Thyroid gland (tissue), 4 donors: Measurements from ENCODE around the gene AP3B1. TPM values are rescaled to one million over a fixed set of nuclear protein-coding genes. Genes with fewer than 3 reads are reported as not detected.

Experiments
- DNase-seq, 2 donors: peaks; one replicate each; pipeline ENCODE4 v3.0.0-alpha.2; 2019
- H3K27ac ChIP-seq, 3 donors: fragments of 200-600 bp; sonication (generic); 1 replicate in 2 of 3; 2 replicates in 1 of 3; pipeline ENCODE4 v1.5.1; 2016 to 2019; ENCODE audit warnings: mild to moderate bottlenecking in 1 of 3, moderate library complexity in 1 of 3
- H3K27me3 ChIP-seq: fragments of 200-600 bp; sonication (generic); one replicate; pipeline ENCODE4 v1.5.1; 2019
- H3K36me3 ChIP-seq, 2 donors: fragments of 200-600 bp; sonication (generic); one replicate each; pipeline ENCODE4 v1.5.1; 2016 to 2019
- H3K4me1 ChIP-seq, 2 donors: fragments of 200-600 bp; sonication (generic); one replicate each; pipeline ENCODE4 v1.5.1; 2017 to 2019
- H3K4me3 ChIP-seq, 3 donors: fragments of 200-600 bp; sonication (generic); replicated peaks in 1 of 3; 1 replicate in 2 of 3; 2 replicates in 1 of 3; pipeline ENCODE4 v1.5.1; 2016; ENCODE audit warnings: mild to moderate bottlenecking in 1 of 3
- H3K9me3 ChIP-seq: fragments of 200-600 bp; sonication (generic); one replicate; pipeline ENCODE4 v1.5.1; 2017
- POLR2A ChIP-seq, 2 donors: fragments of 450-650 bp; IDR thresholded peaks; one replicate each; pipeline ENCODE4 v1.6.1; 2017; ENCODE audit warnings: antibody characterized with exemption in 2 of 2, mild to moderate bottlenecking in 2 of 2, moderate library complexity in 1 of 2
- WGBS, 2 donors: methylation state at CpG; one replicate each; pipeline ENCODE4 v1.1.5; 2017; 5-methylcytosine and 5-hydroxymethylcytosine counted together
- intact Hi-C: fragments of 100-400 bp; cut with DNase I; formaldehyde crosslinking; loops from one replicate; pipeline ENCODE4 v1.15.1; 2023
- total RNA-seq, 4 donors: library from RNA; depleted of rRNA; stranded (reverse); fragments of >200 nt; gene quantifications; one replicate each; pipeline ENCODE4 v1.2.3, GENCODE V29; 2016
- TF ChIP-seq, protein P1 (sequence below), 6 experiments: fragments of 200-600 bp in 3 of 6; fragments of 450-650 bp in 3 of 6; sonication (generic) in 3 of 6; IDR thresholded peaks; one replicate each; pipeline ENCODE4 v1.5.1; 2016 to 2019; ENCODE audit warnings: antibody characterized with exemption in 6 of 6, mild to moderate bottlenecking in 2 of 6, inconsistent platforms in 1 of 6, moderate library complexity in 1 of 6

AP3B1 gene
- total RNA-seq, 4 donors from 2014 or later: 60.9 to 86.6 (median 72.2) TPM

DNA sequence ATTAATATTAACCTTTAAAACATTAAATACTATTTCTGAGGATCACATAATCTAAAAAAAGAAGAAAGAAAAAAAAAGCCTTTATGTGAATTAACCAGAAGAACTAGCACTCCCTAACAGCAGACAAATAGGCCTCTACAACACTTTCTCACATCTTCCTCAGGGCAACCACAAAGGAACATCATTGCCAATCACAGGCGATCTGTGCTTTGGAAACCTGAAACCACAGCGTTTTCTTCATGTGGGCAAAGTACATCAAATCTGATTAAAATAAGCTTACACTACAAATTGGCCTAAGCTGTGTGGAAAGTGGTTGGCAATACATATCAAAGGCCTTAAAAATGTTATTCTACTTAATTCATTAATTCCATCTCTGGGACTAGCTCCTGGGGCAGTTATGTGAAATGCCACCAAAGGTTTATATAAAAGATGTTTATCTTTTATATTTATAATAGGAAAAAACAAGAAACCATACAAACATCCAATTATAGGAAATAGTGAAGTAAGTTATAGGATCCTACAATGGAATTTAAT is 333.6 kb downstream of the AP3B1 start:
- Histone ChIP-seq H3K36me3 (no peaks in the 10 kb centered on the region), H3K4me3 (no peak overlapping the region), H3K4me1 (peaks cover 5 to 7% of the 10 kb centered on the region in 2 donors), H3K9me3 (no peaks in the 10 kb centered on the region), H3K27me3 (peaks cover 8% of the 10 kb centered on the region), H3K27ac (no peak overlapping the region)
- WGBS, 2 donors: 69 to 71% methylated on average over 2 of the region's 2 CpGs
- TF ChIP-seq, protein P1, sequence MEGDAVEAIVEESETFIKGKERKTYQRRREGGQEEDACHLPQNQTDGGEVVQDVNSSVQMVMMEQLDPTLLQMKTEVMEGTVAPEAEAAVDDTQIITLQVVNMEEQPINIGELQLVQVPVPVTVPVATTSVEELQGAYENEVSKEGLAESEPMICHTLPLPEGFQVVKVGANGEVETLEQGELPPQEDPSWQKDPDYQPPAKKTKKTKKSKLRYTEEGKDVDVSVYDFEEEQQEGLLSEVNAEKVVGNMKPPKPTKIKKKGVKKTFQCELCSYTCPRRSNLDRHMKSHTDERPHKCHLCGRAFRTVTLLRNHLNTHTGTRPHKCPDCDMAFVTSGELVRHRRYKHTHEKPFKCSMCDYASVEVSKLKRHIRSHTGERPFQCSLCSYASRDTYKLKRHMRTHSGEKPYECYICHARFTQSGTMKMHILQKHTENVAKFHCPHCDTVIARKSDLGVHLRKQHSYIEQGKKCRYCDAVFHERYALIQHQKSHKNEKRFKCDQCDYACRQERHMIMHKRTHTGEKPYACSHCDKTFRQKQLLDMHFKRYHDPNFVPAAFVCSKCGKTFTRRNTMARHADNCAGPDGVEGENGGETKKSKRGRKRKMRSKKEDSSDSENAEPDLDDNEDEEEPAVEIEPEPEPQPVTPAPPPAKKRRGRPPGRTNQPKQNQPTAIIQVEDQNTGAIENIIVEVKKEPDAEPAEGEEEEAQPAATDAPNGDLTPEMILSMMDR (IDR thresholded peaks at IDR 0.05): no peak
- TF ChIP-seq POLR2A (IDR thresholded peaks at IDR 0.05): no peak
- intact Hi-C loops: no loop called here
- no peak for DNase-seq

DNA sequence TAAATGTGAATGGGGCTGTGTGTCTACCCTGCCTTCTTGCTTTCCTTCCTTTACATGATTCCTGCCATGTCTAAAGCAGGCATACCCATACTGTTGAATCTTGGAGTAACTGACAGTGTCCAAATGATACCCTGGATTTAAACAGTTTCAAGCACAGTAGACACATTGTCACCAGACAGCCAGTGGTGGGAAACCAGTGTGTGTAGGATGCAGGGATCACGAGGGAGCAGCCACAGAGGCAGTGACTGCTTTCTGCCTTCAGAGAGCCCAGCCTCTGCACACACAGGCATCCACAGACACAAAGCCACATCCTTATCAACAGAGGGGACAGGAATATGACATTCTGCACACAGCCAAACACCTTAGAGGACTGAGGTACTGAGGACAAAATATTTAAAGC is 334.2 kb downstream of the AP3B1 start:
- no peak for DNase-seq
- Histone ChIP-seq H3K4me1 (peaks cover 5 to 7% of the 10 kb centered on the region in 2 donors), H3K4me3 (no peak overlapping the region), H3K9me3 (no peaks in the 10 kb centered on the region), H3K27me3 (peaks cover 8% of the 10 kb centered on the region), H3K27ac (no peak overlapping the region), H3K36me3 (no peaks in the 10 kb centered on the region)
- WGBS, 2 donors: 92 to 95% methylated on average over 1 of the region's 1 CpG
- TF ChIP-seq, protein P1 (IDR thresholded peaks at IDR 0.05): no peak
- no peak for TF ChIP-seq POLR2A (IDR thresholded peaks at IDR 0.05)
- intact Hi-C loops: no loop called here

DNA sequence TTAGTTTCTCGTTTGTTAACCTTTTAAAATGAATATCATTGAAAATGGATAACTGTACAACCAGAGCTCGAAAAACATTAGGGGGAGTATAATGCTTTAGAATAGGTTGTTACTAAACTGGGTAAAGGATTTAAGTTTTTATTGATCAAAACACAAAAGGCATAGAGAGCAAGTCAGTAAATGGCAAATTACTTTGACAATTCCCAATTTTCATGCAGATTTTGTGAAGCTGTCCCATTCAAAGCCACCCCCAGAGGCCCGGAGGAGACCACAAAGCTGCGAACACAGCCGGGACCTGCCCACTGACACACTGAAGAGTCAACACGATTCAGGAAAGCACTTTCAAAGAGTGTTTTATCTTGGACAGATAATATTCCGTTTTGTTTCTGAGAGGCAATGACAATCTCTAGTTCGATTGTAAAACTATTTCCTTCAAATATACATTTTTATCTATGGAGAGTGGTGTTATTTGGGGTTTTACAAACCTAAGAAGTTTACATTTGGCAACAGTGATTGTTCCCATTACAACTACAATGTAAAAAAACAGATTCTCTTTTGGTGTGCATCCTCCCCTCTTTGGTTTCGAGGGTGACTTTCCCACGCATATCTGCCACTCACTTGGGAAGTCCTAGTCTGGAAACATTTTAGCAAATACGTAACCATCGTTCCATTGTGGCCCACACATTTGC is 335.7 kb downstream of the AP3B1 start:
- Histone ChIP-seq H3K4me1 (peaks cover 5 to 7% of the 10 kb centered on the region in 2 donors), H3K27ac (no peak overlapping the region), H3K9me3 (no peaks in the 10 kb centered on the region), H3K27me3 (peaks cover 8% of the 10 kb centered on the region), H3K4me3 (no peak overlapping the region), H3K36me3 (no peaks in the 10 kb centered on the region)
- intact Hi-C loops: no loop called here
- WGBS, 2 donors: 55 to 68% methylated on average over 12 of the region's 12 CpGs
- no peak for DNase-seq
- TF ChIP-seq, protein P1 (IDR thresholded peaks at IDR 0.05): no peak
- no peak for TF ChIP-seq POLR2A (IDR thresholded peaks at IDR 0.05)

DNA sequence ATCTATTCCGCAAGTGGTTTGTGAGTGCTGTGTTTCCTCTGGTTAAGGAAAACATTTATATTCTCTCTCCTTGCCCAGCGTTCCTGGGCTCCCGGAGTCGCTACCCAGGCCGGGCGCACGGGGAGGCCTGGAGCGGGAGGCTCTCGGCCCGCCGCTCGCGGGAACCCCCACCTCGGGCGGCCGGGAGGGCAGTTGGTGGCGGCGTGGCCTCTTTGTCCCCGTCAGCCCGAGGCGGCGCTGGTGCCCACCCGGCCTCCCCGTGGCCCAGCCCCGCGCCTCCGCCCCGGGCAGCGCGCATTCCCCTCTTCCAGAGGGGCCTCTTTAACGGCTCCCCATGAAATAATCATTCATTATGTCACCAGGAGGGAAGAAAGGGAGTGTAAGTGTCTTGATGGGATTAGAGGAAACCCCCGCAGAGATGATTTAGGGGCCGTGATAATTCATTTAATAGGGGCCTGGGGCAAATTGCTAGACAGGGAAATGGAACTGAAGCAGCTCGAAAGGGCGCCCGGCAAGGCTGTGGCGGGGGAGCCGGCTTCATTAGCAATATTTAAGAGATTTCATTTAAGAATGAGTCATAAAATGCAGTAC is 336.5 kb downstream of the AP3B1 start:
- Histone ChIP-seq H3K36me3 (no peaks in the 10 kb centered on the region), H3K4me1 (peaks cover 5 to 7% of the 10 kb centered on the region in 2 donors), H3K4me3 (no peak overlapping the region), H3K9me3 (no peaks in the 10 kb centered on the region), H3K27me3 (peaks cover 8% of the 10 kb centered on the region), H3K27ac (no peak overlapping the region)
- no peak for DNase-seq
- WGBS, 2 donors: 32% methylated on average over 17 to 19 of the region's 38 CpGs
- TF ChIP-seq, protein P1 (IDR thresholded peaks at IDR 0.05): no peak
- no peak for TF ChIP-seq POLR2A (IDR thresholded peaks at IDR 0.05)
- intact Hi-C loops: no loop called here

DNA sequence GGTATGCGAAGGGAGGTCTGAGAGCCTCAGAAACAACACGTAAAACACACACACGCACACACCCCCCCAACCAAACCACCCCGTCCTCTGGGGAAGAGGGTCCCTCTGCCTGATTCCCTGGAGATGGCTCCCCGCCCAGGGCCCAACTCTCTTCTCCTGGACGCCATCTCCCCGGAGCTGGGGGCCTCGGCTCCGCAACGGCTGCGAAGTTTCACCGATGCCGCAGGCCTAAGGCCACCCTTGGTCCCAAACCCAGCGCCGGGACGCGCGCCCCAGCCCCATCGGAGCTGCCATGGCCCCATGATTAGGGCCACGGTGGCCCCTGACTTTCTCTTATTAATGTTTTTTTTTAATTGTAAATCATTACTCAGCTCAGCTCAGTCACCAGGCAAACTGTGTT is 337.0 kb downstream of the AP3B1 start:
- WGBS, 2 donors: 28% methylated on average over 20 of the region's 20 CpGs
- Histone ChIP-seq H3K4me1 (peaks cover 5 to 7% of the 10 kb centered on the region in 2 donors), H3K36me3 (no peaks in the 10 kb centered on the region), H3K4me3 (no peak overlapping the region), H3K27me3 (peaks cover 8% of the 10 kb centered on the region), H3K27ac (no peak overlapping the region), H3K9me3 (no peaks in the 10 kb centered on the region)
- intact Hi-C loops: no loop called here
- DNase-seq: no peak
- TF ChIP-seq POLR2A (IDR thresholded peaks at IDR 0.05): no peak
- TF ChIP-seq, protein P1 (IDR thresholded peaks at IDR 0.05): no peak
